Measurements from ENCODE around the gene ZNF536.

- TF ChIP-seq POLR2AphosphoS5 (IDR thresholded peaks at IDR 0.05) (no peak), CTCF (IDR thresholded peaks at IDR 0.05) (no peak)
Observed at GRCh38 chr19:30344446-30345425, 27.4 kb upstream of the ZNF536 start.

All from sigmoid colon (tissue), 4 donors.